Mesodermal cell (in vitro differentiated cells): Measurements from ENCODE around the gene CYP2D6. TPM values are rescaled to one million over a fixed set of nuclear protein-coding genes. Genes with fewer than 3 reads are reported as not detected.
"Not testable (repeated sequence)": the region's sequence is repeated elsewhere in the genome, so short reads cannot be mapped to it uniquely, and the experiment has no call there.

ENCODE experiments used
- H3K27ac ChIP-seq: 2 replicates; pipeline ENCODE4 v1.7.0; 2013; ENCODE audit warnings: mild to moderate bottlenecking, low read depth, low read length, moderate library complexity; ENCODE audit not compliant: severe bottlenecking
- H3K36me3 ChIP-seq: 2 replicates; pipeline ENCODE4 v1.7.1; 2013; ENCODE audit warnings: mild to moderate bottlenecking, low read length, moderate library complexity; ENCODE audit not compliant: control insufficient read depth, insufficient read depth
- H3K4me1 ChIP-seq: one replicate; pipeline ENCODE4 v1.7.1; 2013; ENCODE audit warnings: mild to moderate bottlenecking, low read length; ENCODE audit not compliant: insufficient read depth, control insufficient read depth, poor library complexity, severe bottlenecking
- H3K4me3 ChIP-seq: 2 replicates; pipeline ENCODE4 v1.7.0; 2013; ENCODE audit warnings: low read length, control low read depth, mild to moderate bottlenecking; ENCODE audit not compliant: insufficient read depth, poor library complexity, severe bottlenecking; ENCODE audit errors: extremely low read depth
- H3K9me3 ChIP-seq: 2 replicates; pipeline ENCODE4 v1.7.1; 2013; ENCODE audit warnings: mild to moderate bottlenecking, low read length, moderate library complexity; ENCODE audit not compliant: control insufficient read depth
- WGBS, 2 experiments: methylation state at CpG; one replicate each; pipeline ENCODE4 v1.1.5; 2013; ENCODE audit warnings: missing lambda C conversion rate in 2 of 2; ENCODE audit not compliant: insufficient coverage in 2 of 2; 5-methylcytosine and 5-hydroxymethylcytosine counted together
- polyA plus RNA-seq, 2 experiments: library from polyadenylated mRNA; stranded (reverse); fragments of 50-300 nt; gene quantifications; one replicate each; pipeline ENCODE4 v1.2.3, GENCODE V29; 2013

Gene CYP2D6
- 1.00 TPM for polyA plus RNA-seq (2013, experiment 1 of 2)
- polyA plus RNA-seq (2013, experiment 2 of 2), result 0.76 TPM

DNA sequence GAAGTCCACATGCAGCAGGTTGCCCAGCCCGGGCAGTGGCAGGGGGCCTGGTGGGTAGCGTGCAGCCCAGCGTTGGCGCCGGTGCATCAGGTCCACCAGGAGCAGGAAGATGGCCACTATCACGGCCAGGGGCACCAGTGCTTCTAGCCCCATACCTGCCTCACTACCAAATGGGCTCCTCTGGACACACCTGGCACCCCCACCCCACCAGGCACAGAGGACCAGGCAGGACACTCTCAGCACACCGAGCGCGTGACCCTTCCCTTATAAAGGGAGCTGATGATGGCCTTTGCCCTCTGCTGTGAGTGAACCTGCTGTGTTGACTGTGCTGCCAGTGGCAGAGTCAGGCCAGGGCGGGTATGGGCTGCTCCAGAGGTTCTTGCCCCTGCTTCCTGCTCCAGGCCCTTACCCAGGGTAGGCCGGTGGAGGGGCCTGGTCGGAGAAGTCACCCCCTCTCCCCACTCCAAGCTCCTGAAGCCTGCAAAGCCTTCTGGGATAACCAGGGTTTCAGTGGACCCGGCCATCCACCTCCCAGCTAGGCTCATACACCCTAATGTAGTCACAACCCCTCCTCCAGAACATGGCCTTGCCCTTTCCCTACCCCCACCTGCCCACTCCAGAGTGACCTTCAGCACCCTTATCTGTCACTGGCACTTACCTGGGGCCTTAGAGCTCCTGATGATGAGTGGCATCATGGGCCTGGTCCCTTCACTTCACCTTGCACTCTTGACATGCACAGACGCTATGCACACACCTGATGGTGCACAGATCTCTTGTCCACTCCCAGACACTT lies at the start of gene CYP2D6:
Gene CYP2D6, minus strand, starts transcription at position 172 of the 793 bp plus-strand sequence. Its CDS starts 19 bp downstream, at position 153.
- not testable (repeated sequence) for H3K27ac ChIP-seq, H3K9me3 ChIP-seq, H3K4me3 ChIP-seq, H3K36me3 ChIP-seq, H3K4me1 ChIP-seq
- WGBS, 2 experiments, result 92 to 96% methylated on average over 11 to 12 of the region's 14 CpGs

DNA sequence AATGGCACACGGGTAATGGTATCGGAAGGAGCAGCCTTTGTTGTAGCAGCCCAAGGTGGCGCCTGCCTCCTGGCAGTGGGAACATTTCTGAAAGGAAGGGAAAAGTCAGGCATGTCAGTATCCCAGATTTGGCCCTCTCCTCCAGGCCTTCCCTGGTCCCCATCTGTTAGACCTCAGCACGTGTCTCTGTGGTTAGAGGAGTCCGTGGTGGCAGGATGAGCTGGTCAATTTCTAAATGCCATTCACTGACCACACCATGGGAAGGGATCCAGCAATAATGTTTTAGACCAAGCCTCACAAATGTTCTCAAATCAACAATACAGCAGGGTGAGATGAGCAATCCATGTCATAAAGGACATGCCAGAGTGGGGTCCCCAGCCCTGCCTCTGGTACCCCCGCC lies 49.0 kb upstream of the CYP2D6 start:
- no peaks in the 10 kb centered on the region for H3K9me3 ChIP-seq
- H3K36me3 ChIP-seq, result peaks cover 30% of the 10 kb centered on the region
- no peak overlapping the region for H3K4me3 ChIP-seq
- H3K4me1 ChIP-seq, result peaks cover 23% of the 10 kb centered on the region
- 83 to 86% methylated on average over 1 of the region's 6 CpGs for WGBS, 2 experiments
- no peak overlapping the region for H3K27ac ChIP-seq

DNA sequence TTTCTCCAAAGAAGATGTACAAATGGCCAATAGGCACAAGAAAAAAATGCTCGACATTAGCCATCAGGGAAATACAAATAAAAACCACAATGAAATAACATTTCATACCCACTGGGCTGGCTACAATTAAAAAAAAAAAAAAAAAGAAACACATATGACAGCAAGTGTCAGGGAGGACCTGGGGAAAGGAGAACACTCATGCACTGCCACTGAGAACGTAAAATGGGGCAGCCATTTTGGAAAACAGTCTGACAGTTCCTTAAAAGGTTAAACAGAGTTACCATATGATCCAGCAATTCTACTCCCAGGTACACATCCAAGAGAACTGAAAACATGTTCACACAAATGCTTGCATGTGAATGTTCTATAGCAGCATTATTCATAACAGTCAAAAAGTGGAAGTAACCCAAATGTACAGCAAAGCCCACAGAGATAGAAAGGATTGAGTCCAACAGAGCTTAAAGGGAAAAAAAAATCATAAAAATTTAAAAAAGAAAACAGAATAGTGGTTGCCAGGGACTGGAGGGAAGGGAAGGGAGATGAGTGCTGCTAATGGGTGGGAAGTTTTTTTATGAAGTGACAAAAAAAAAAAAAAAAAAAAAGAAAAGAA lies 48.4 kb upstream of the CYP2D6 start:
- H3K9me3 ChIP-seq, result no peaks in the 10 kb centered on the region
- no peak overlapping the region for H3K27ac ChIP-seq
- H3K4me3 ChIP-seq, result no peak overlapping the region
- peaks cover 20% of the 10 kb centered on the region for H3K4me1 ChIP-seq
- WGBS, 2 experiments, result 100% methylated on average over 1 of the region's 2 CpGs; no CpG with 5 or more reads in 1 of the 2 experiments
- peaks cover 30% of the 10 kb centered on the region for H3K36me3 ChIP-seq

DNA sequence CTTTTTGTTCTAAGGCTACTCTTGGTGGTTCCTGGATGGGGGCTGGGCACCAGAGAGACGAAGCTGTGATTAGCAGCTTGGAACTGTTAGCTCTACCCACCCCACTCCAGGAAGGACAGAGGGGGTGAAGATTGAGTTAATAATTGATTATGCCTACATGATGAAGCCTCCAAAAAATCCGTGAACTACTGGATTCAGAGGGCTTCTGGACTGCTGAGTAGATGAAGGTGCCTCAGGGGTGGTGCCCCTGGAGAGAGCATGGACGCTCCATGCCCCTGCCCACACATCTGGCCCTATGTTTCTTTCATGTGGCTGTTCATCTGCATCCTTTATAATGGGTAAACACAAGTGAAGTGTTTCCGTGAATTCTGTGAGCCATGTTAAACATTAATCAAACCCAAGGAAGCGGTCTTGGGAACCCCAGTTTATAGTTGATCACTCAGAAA lies 47.3 kb upstream of the CYP2D6 start:
- Histone ChIP-seq H3K27ac (no peak overlapping the region), H3K9me3 (no peaks in the 10 kb centered on the region), H3K4me3 (no peak overlapping the region), H3K36me3 (peaks cover 30% of the 10 kb centered on the region), H3K4me1 (peaks cover 30% of the 10 kb centered on the region)
- 93 to 100% methylated on average over 1 to 3 of the region's 5 CpGs for WGBS, 2 experiments

DNA sequence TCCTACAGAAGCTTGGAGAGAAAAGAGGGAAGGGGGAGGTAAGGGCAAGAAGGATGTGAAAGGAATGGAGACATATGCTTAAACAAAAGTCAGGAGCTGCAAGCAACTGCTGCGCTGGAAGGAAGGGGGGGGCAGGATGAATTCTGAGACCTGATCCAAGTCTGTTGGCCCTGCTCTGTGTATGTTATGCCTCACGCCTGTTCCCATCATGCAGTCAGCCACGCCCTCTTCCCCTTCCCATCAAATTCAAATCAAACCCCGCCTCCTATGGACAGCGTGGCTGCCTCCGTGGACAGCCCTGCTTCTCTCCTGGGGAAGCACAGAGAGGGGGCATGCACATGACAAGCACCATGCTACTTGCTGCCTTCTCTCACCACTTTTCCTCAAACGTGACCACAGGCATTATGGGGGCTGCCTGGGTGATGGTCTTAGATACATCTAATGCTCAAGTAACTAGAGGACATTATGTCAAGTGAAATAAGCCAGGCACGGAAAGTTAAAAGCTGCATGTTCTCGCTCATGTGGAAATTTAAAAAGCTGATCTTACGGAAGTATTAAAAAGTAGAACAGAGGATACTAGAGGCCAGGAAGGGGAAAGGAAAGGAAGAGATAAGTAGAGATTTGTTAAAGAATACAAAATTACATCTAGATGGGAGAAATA lies 45.8 kb upstream of the CYP2D6 start:
- Histone ChIP-seq H3K4me3 (no peak overlapping the region), H3K9me3 (no peaks in the 10 kb centered on the region), H3K36me3 (peaks cover 30% of the 10 kb centered on the region), H3K4me1 (peaks cover 45% of the 10 kb centered on the region), H3K27ac (no peak overlapping the region)
- WGBS, 2 experiments, result 94 to 97% methylated on average over 7 to 9 of the region's 10 CpGs

DNA sequence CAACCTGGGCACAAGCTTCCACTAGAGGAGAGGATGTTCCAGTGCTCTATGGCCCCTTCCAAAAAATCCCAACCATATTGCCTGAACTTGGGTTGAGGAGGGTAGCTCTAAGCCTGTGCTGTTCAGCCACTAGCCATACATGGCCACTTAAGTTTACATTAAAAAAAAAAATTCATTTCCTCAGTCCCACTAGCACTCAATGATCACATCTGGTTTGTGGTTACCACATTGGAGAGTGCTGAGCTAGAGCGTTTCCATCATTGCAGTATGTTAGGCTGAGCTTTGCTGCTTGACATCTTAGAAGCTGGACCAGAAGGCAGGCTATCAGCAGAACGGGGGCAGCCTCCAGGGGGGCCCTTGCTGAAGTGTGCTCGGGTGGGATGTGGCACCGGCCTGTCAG lies 43.5 kb upstream of the CYP2D6 start:
- peaks cover 42% of the 10 kb centered on the region for H3K4me1 ChIP-seq
- no peaks in the 10 kb centered on the region for H3K9me3 ChIP-seq
- no peak overlapping the region for H3K27ac ChIP-seq
- no peak overlapping the region for H3K4me3 ChIP-seq
- 63 to 86% methylated on average over 4 of the region's 4 CpGs for WGBS, 2 experiments
- peaks cover 36% of the 10 kb centered on the region for H3K36me3 ChIP-seq

DNA sequence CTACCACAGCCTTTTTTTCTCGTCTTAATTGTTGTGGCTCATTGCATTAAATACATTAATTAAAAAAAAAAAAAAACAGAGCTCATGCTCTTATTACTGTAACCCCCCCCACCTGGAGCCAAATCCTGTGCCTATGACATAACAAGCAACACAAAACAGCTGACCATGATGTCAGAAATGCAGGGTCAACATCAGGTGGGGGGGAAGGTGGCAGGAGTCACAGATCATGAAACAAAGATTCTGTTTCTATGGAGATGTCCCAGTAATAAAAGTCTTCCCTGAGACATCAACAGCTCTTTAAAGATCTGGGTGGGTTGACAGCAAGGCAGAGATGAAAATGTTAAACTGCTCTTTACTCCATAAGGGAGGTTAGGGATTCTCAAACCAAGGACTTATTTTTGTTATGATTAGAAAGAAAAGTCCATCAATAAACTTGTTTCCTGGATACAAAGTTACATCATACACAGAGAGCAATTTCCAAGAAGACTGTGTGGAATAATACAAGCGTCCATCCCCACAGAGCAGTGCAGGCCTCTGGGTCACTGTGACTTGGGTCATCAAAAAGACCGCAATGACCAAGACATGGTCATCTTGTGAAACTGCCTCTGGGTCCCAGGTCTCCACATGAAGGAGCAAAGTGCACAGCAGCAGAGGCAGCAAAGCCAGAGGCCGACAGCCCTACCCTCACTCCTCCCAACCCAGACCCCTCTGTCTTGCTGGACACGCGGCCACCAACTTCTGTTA lies 42.7 kb upstream of the CYP2D6 start:
- peaks cover 42% of the 10 kb centered on the region for H3K4me1 ChIP-seq
- H3K4me3 ChIP-seq, result no peak overlapping the region
- WGBS, 2 experiments, result 89 to 97% methylated on average over 5 of the region's 6 CpGs
- peaks cover 32% of the 10 kb centered on the region for H3K36me3 ChIP-seq
- no peaks in the 10 kb centered on the region for H3K9me3 ChIP-seq
- H3K27ac ChIP-seq, result peak overlapping the region; percentile 41

DNA sequence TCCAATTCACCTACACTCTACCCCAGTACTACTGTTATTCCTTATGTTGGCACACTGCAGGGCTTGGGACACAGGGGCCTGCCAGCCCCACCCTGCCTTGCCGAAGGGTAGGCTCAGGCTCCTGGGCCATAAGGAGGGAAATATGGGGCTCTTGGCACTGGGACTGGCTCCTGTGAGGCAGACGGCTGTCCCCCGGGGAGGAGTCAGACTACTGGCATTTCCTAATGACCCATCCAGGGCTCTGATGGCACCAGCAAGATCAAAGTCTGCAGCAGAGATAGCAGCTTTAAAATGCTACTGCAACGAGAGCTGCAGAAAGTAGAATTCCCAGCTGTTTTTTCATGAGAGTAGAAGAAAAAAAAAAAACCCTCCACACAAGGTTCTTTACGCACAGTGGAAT lies 42.2 kb upstream of the CYP2D6 start:
- 42 to 71% methylated on average over 1 to 3 of the region's 5 CpGs for WGBS, 2 experiments
- H3K9me3 ChIP-seq, result no peaks in the 10 kb centered on the region
- H3K27ac ChIP-seq, result peak overlapping the region; percentile 41

DNA sequence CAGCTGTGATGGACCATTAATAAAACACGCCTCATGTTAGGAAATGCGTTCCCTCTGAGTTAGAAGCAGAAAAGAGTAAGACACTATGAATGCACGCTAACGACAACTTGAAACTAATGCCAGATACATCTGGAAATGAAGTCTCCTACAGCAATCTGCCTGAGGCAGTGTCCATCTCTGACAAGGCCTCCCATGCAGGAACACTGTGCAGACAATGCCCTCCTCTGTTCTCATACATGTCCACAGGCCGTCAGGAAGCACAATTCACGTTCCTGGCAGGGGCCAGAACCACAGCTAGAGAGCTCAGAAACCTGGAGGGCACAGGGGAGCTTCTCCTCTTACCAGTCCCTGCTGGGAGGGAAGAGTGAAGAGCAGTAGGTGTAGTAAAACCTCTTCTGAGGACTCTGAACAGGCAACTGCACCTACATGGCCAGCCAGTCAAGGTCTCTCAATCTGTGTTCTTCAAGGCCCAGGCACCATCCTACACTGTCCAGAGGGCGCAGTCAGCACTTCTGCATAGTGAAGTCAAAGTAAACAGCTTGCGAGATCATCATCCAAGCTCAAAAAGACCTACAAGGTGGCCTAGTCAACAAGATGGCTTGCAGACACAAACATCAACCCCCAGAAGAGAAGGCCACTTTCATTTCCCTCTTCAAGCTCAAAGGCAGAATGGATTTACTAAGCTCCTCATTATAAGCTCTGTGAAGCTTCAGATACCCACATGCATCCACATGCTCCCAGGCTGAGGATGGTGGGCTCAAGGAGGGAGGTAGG lies 41.5 kb upstream of the CYP2D6 start:
- peak overlapping the region; percentile 41 for H3K27ac ChIP-seq
- WGBS, 2 experiments, result 87 to 88% methylated on average over 4 to 6 of the region's 8 CpGs

More for the DNA sequence above, 42.2 kb upstream of the CYP2D6 start:
- Histone ChIP-seq H3K4me3 (no peak overlapping the region), H3K36me3 (peaks cover 31% of the 10 kb centered on the region), H3K4me1 (peaks cover 36% of the 10 kb centered on the region)

DNA sequence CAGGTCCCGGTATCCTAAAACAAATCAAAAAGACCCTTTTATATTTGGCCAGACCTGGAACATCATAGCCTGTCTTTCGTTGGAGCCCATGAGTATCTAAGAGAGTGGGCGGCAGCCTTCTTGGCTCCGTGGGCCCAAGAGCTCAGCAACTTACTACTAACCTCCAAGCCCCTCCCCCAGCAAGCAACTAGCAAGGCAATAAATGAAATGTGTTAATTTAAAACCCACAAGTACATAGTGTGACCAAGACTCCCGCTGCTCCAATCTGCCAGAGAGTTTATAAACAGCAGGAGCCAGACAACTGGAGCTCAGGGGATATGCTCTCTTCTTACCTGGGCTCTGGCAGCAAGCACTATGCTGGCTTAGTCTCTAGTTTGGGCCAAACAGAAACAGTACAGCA lies 40.8 kb upstream of the CYP2D6 start:
- H3K4me3 ChIP-seq, result no peak overlapping the region
- WGBS, 2 experiments, result 65 to 81% methylated on average over 3 of the region's 5 CpGs
- H3K36me3 ChIP-seq, result peaks cover 37% of the 10 kb centered on the region
- no peak overlapping the region for H3K27ac ChIP-seq
- H3K9me3 ChIP-seq, result no peaks in the 10 kb centered on the region
- peaks cover 33% of the 10 kb centered on the region for H3K4me1 ChIP-seq

More for the DNA sequence above, 41.5 kb upstream of the CYP2D6 start:
- peaks cover 35% of the 10 kb centered on the region for H3K36me3 ChIP-seq
- H3K9me3 ChIP-seq, result no peaks in the 10 kb centered on the region
- no peak overlapping the region for H3K4me3 ChIP-seq
- peaks cover 33% of the 10 kb centered on the region for H3K4me1 ChIP-seq
